Mesenchymal stem cell (in vitro differentiated cells and primary cell): Measurements from ENCODE around the gene IQCF6.
"Not testable (repeated sequence)": the region's sequence is repeated elsewhere in the genome, so short reads cannot be mapped to it uniquely, and the experiment has no call there.

Source experiments
- DNase-seq: peaks from one replicate; pipeline ENCODE4 v3.0.0-alpha.2; 2013
- H2AFZ ChIP-seq: one replicate; pipeline ENCODE4 v1.6.1; 2013; ENCODE audit warnings: low read depth, mild to moderate bottlenecking, control low read depth, inconsistent platforms, low read length, moderate library complexity
- H2AK5ac ChIP-seq: 2 replicates; pipeline ENCODE4 v1.6.1; 2013; ENCODE audit warnings: low read length, moderate library complexity, mild to moderate bottlenecking, inconsistent platforms; ENCODE audit not compliant: severe bottlenecking
- H2BK120ac ChIP-seq: one replicate; pipeline ENCODE4 v1.6.1; 2013; ENCODE audit warnings: low read depth, mild to moderate bottlenecking, inconsistent platforms, low read length, moderate library complexity
- H2BK12ac ChIP-seq, 2 experiments: one replicate each; pipeline ENCODE4 v1.6.1; 2013; ENCODE audit warnings: inconsistent platforms in 2 of 2, low read length in 2 of 2, mild to moderate bottlenecking in 2 of 2, moderate library complexity in 2 of 2, control low read depth in 1 of 2
- H2BK15ac ChIP-seq: one replicate; pipeline ENCODE4 v1.6.1; 2013; ENCODE audit warnings: mild to moderate bottlenecking, low read depth, inconsistent platforms; ENCODE audit not compliant: poor library complexity, severe bottlenecking
- H2BK5ac ChIP-seq: 2 replicates; pipeline ENCODE4 v1.6.1; 2013; ENCODE audit warnings: low read depth, mild to moderate bottlenecking, low read length, control low read depth, inconsistent platforms; ENCODE audit not compliant: poor library complexity, severe bottlenecking
- H3K14ac ChIP-seq, 2 experiments: one replicate each; pipeline ENCODE4 v1.6.1; 2013; ENCODE audit warnings: inconsistent platforms in 2 of 2, low read length in 2 of 2, control low read depth in 1 of 2, mild to moderate bottlenecking in 1 of 2, moderate library complexity in 1 of 2
- H3K18ac ChIP-seq, 2 experiments: one replicate each; pipeline ENCODE4 v1.6.1; 2013; ENCODE audit warnings: inconsistent platforms in 2 of 2, low read length in 2 of 2, control low read depth in 1 of 2, low read depth in 1 of 2, mild to moderate bottlenecking in 1 of 2
- H3K23ac ChIP-seq, 2 experiments: one replicate each; pipeline ENCODE4 v1.6.1; 2013; ENCODE audit warnings: inconsistent platforms in 2 of 2, low read length in 2 of 2, mild to moderate bottlenecking in 2 of 2, moderate library complexity in 2 of 2, control low read depth in 1 of 2
- H3K27ac ChIP-seq: 2 replicates; pipeline ENCODE4 v1.5.1; 2013; ENCODE audit warnings: mild to moderate bottlenecking, moderate library complexity, low read length, control low read depth, inconsistent platforms; ENCODE audit not compliant: poor library complexity, severe bottlenecking
- H3K27me3 ChIP-seq, 2 experiments: 2 replicates each; pipeline versions ENCODE4 v1.6.1 to v1.7.0; 2013; ENCODE audit warnings: low read length in 2 of 2, mild to moderate bottlenecking in 2 of 2, moderate library complexity in 2 of 2, control low read depth in 1 of 2, inconsistent platforms in 1 of 2; ENCODE audit not compliant: control insufficient read depth in 1 of 2, insufficient read depth in 1 of 2
- H3K36me3 ChIP-seq, 2 experiments: 2 replicates each; pipeline versions ENCODE4 v1.6.1 to v1.7.0; 2013; ENCODE audit warnings: low read length in 2 of 2, control low read depth in 1 of 2, inconsistent platforms in 1 of 2, low read depth in 1 of 2, mild to moderate bottlenecking in 1 of 2; ENCODE audit not compliant: insufficient read depth in 2 of 2, control insufficient read depth in 1 of 2
- H3K4ac ChIP-seq, 2 experiments: one replicate each; pipeline ENCODE4 v1.6.1; 2013; ENCODE audit warnings: inconsistent platforms in 2 of 2, low read length in 2 of 2, mild to moderate bottlenecking in 2 of 2, moderate library complexity in 2 of 2, control low read depth in 1 of 2, low read depth in 1 of 2
- H3K4me1 ChIP-seq: 2 replicates; pipeline ENCODE4 v1.6.1; 2013; ENCODE audit warnings: low read depth, low read length, control low read depth; ENCODE audit not compliant: control insufficient read depth, insufficient read depth
- H3K4me2 ChIP-seq: 2 replicates; pipeline ENCODE4 v1.6.1; 2013; ENCODE audit warnings: low read length, mild to moderate bottlenecking, inconsistent platforms; ENCODE audit not compliant: poor library complexity, severe bottlenecking
- H3K4me3 ChIP-seq, 2 experiments: 2 replicates each; pipeline versions ENCODE4 v1.5.1 to v1.7.0; 2013; ENCODE audit warnings: low read length in 2 of 2, mild to moderate bottlenecking in 2 of 2, control low read depth in 1 of 2, low read depth in 1 of 2; ENCODE audit not compliant: insufficient read depth in 1 of 2
- H3K79me1 ChIP-seq: replicated peaks from 2 replicates; pipeline ENCODE4 v1.6.1; 2013; ENCODE audit warnings: mild to moderate bottlenecking, control low read depth, low read length, inconsistent platforms; ENCODE audit not compliant: poor library complexity, severe bottlenecking
- H3K9ac ChIP-seq: 2 replicates; pipeline ENCODE4 v1.7.0; 2013; ENCODE audit warnings: mild to moderate bottlenecking, low read length, moderate library complexity
- H3K9me3 ChIP-seq: 2 replicates; pipeline ENCODE4 v1.7.0; 2013; ENCODE audit warnings: mild to moderate bottlenecking, low read length; ENCODE audit not compliant: control insufficient read depth
- H4K8ac ChIP-seq: one replicate; pipeline ENCODE4 v1.6.1; 2013; ENCODE audit warnings: inconsistent platforms, mild to moderate bottlenecking, low read length, moderate library complexity
- H4K91ac ChIP-seq: one replicate; pipeline ENCODE4 v1.6.1; 2013; ENCODE audit warnings: mild to moderate bottlenecking, low read length, inconsistent platforms
- WGBS: methylation state at CpG from one replicate; pipeline ENCODE4 v1.1.7; 2013; ENCODE audit warnings: mixed read lengths; 5-methylcytosine and 5-hydroxymethylcytosine counted together

Gene IQCF6

GRCh38 chr3:51747840-51748239, 31.2 kb downstream of the IQCF6 start:
- H3K9me3 ChIP-seq: peaks cover 3% of the 10 kb centered on the region
- H3K36me3 ChIP-seq: no peaks in the 10 kb centered on the region
- H4K8ac ChIP-seq: no peak overlapping the region
- no peaks in the 10 kb centered on the region for H3K4me1 ChIP-seq
- no peak overlapping the region for H3K27ac ChIP-seq
- no peak for DNase-seq
- H2BK5ac ChIP-seq: no peak overlapping the region
- no peak overlapping the region for H2BK120ac ChIP-seq
- no peak overlapping the region for H3K9ac ChIP-seq
- no peak overlapping the region for H3K4me2 ChIP-seq
- no peak overlapping the region for H3K4me3 ChIP-seq
- no peak overlapping the region for H3K18ac ChIP-seq
- no peak overlapping the region for H2BK15ac ChIP-seq
- no peaks in the 10 kb centered on the region for H3K27me3 ChIP-seq
- no peak overlapping the region for H2BK12ac ChIP-seq
- no peaks in the 10 kb centered on the region for H3K79me1 ChIP-seq
- no peak overlapping the region for H2AK5ac ChIP-seq
- H2AFZ ChIP-seq: no peak overlapping the region
- H3K14ac ChIP-seq: no peak overlapping the region
- H4K91ac ChIP-seq: no peak overlapping the region
- no peak overlapping the region for H3K23ac ChIP-seq
- H3K4ac ChIP-seq: no peak overlapping the region

GRCh38 chr3:51742978-51743377, 36.1 kb downstream of the IQCF6 start:
- not testable (repeated sequence) for H2AFZ ChIP-seq, DNase-seq, H3K14ac ChIP-seq, H3K4me3 ChIP-seq, H4K8ac ChIP-seq, H3K4me2 ChIP-seq, H3K4me1 ChIP-seq, H3K27ac ChIP-seq, H3K18ac ChIP-seq, H2BK15ac ChIP-seq, H3K4ac ChIP-seq, H3K9me3 ChIP-seq, H3K36me3 ChIP-seq, H2AK5ac ChIP-seq, H3K23ac ChIP-seq, H2BK5ac ChIP-seq, H4K91ac ChIP-seq, H2BK120ac ChIP-seq, H3K9ac ChIP-seq, H3K79me1 ChIP-seq, H2BK12ac ChIP-seq
- 57% methylated on average over 4 of the region's 4 CpGs for WGBS
- peaks cover 8 to 12% of the 10 kb centered on the region in 2 experiments for H3K27me3 ChIP-seq

DNA sequence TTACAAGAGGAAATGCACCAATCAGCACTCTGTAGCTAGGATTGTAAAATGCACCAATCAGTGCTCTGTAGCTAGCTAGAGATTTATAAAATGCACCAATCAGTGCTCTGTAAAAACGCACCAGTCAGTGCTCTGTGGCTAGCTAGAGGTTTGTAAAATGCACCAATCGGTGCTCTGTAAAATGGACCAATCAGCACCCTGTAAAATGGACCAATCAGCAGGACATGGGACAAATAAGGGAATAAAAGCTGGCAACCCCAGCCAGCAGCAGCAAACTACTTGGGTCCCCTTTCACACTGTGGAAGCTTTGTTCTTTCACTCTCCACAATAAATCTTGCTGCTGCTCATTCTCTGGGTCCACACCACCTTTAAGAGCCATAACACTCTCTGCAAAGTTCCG, 36.7 kb downstream of the IQCF6 start:
- not testable (repeated sequence) for H2BK12ac ChIP-seq, H3K14ac ChIP-seq, H4K8ac ChIP-seq, H3K36me3 ChIP-seq, H3K4me2 ChIP-seq, H3K27ac ChIP-seq, H2BK5ac ChIP-seq, H3K9me3 ChIP-seq, H2AFZ ChIP-seq, H2AK5ac ChIP-seq, H3K23ac ChIP-seq, H3K79me1 ChIP-seq, H2BK120ac ChIP-seq, DNase-seq, H3K9ac ChIP-seq, H3K4me3 ChIP-seq, H3K4ac ChIP-seq, H3K4me1 ChIP-seq, H4K91ac ChIP-seq, H2BK15ac ChIP-seq, H3K18ac ChIP-seq
- 68% methylated on average over 3 of the region's 3 CpGs for whole genome bisulfite sequencing
- peaks cover 8 to 15% of the 10 kb centered on the region in 2 experiments for H3K27me3 ChIP-seq

DNA sequence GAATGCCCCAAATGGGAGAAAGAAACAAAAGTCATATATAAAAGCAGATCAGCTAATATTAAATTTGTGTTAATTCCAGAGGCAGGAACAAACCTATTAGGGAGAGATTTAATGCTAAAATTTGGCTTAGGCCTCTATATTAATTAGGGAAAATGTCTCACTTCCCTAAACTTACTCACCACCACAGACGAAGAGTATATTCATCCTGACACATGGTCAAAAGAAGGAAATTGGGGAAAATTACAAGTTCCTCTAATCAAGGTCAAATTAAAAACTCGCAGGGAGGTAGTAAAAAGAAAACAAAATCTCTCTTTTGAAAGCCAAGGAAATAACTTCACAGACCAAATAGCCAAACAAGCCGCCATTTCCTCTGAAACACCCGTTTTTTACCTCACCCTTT, 39.9 kb downstream of the IQCF6 start:
- no peak overlapping the region for H3K27ac ChIP-seq
- H3K18ac ChIP-seq: no peak overlapping the region
- H3K36me3 ChIP-seq: no peaks in the 10 kb centered on the region
- H3K4me3 ChIP-seq: no peak overlapping the region
- no peak overlapping the region for H3K4me2 ChIP-seq
- H4K91ac ChIP-seq: no peak overlapping the region
- H3K4me1 ChIP-seq: no peaks in the 10 kb centered on the region
- peaks cover 16 to 25% of the 10 kb centered on the region in 2 experiments for H3K27me3 ChIP-seq
- no peak overlapping the region for H2BK12ac ChIP-seq
- H2AK5ac ChIP-seq: no peak overlapping the region
- H2BK5ac ChIP-seq: no peak overlapping the region
- no peak for DNase-seq
- H4K8ac ChIP-seq: no peak overlapping the region
- no peaks in the 10 kb centered on the region for H3K79me1 ChIP-seq
- no peak overlapping the region for H2BK15ac ChIP-seq
- H3K9me3 ChIP-seq: no peaks in the 10 kb centered on the region
- no peak overlapping the region for H3K4ac ChIP-seq
- H3K9ac ChIP-seq: no peak overlapping the region
- no peak overlapping the region for H3K14ac ChIP-seq
- 75% methylated on average over 2 of the region's 4 CpGs for WGBS
- no peak overlapping the region for H2AFZ ChIP-seq
- H2BK120ac ChIP-seq: no peak overlapping the region
- H3K23ac ChIP-seq: no peak overlapping the region
